ENCODE measurements around the gene DIAPH2.

DIAPH2 gene

GRCh38 chrX:97474933-97475332 is 790.3 kb downstream of the DIAPH2 start:
- TF ChIP-seq CREB5 (CRISPR knock-in tag; IDR thresholded peaks at IDR 0.05; ENCODE audit: low read depth) (no peak), CSRNP3 (CRISPR knock-in tag; IDR thresholded peaks at IDR 0.05) (no peak), ESRRG (CRISPR knock-in tag; IDR thresholded peaks at IDR 0.05) (no peak), ARNTL (CRISPR knock-in tag; IDR thresholded peaks at IDR 0.05; ENCODE audit: borderline replicate concordance, low read depth) (no peak), GLIS3 (CRISPR knock-in tag; IDR thresholded peaks at IDR 0.05) (no peak), SNAI2 (CRISPR knock-in tag; IDR thresholded peaks at IDR 0.05) (no peak), ISL1 (CRISPR knock-in tag; IDR thresholded peaks at IDR 0.05) (no peak), TCF4 (CRISPR knock-in tag; IDR thresholded peaks at IDR 0.05; ENCODE audit: borderline replicate concordance) (no peak), CSDC2 (CRISPR knock-in tag; IDR thresholded peaks at IDR 0.05) (no peak), OSR1 (CRISPR knock-in tag; IDR thresholded peaks at IDR 0.05) (no peak), RARB (CRISPR knock-in tag; IDR thresholded peaks at IDR 0.05) (no peak), TOX (CRISPR knock-in tag; IDR thresholded peaks at IDR 0.05; ENCODE audit: borderline replicate concordance) (no peak), ZFP30 (CRISPR knock-in tag; IDR thresholded peaks at IDR 0.05) (no peak)
- TF ChIP-seq, protein P1, sequence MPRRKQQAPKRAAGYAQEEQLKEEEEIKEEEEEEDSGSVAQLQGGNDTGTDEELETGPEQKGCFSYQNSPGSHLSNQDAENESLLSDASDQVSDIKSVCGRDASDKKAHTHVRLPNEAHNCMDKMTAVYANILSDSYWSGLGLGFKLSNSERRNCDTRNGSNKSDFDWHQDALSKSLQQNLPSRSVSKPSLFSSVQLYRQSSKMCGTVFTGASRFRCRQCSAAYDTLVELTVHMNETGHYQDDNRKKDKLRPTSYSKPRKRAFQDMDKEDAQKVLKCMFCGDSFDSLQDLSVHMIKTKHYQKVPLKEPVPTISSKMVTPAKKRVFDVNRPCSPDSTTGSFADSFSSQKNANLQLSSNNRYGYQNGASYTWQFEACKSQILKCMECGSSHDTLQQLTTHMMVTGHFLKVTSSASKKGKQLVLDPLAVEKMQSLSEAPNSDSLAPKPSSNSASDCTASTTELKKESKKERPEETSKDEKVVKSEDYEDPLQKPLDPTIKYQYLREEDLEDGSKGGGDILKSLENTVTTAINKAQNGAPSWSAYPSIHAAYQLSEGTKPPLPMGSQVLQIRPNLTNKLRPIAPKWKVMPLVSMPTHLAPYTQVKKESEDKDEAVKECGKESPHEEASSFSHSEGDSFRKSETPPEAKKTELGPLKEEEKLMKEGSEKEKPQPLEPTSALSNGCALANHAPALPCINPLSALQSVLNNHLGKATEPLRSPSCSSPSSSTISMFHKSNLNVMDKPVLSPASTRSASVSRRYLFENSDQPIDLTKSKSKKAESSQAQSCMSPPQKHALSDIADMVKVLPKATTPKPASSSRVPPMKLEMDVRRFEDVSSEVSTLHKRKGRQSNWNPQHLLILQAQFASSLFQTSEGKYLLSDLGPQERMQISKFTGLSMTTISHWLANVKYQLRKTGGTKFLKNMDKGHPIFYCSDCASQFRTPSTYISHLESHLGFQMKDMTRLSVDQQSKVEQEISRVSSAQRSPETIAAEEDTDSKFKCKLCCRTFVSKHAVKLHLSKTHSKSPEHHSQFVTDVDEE (CRISPR knock-in tag; IDR thresholded peaks at IDR 0.05), result no peak
- no peak for ATAC-seq

DNA sequence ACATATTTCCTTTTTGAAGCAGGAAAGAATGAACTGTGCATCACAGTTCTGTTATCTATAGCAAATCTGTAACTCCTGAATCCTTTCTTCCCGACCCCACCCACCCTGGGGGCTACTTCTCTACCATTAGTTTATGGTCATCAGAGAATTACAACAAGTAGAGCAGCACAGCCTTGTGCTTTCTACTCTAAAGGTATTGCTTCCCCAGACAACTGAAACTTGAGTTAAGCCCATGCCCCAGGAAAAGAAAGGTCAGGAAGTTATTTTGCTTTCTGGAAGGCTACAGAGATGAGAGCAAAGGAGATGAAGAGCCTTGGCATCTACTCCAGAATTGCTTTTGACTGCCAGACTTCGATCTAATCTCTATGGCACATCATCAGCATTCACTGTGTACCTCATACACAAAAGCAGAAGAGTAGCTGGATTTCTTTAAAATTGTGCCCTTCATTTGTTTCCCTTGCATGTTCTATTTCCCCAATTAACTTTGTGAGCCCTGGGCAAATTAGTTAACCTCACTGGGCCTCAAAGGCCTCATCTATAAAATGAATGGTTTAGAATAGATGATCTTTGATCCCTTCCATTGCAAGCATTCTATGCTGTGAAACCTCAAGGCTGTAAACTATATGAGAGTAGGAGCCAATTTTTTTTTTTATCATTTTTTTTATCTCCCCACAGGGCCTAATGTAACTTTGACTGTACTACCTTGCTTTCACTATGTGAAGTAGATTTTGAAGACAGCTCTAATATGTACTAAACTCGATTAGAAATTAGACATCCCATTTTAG is 794.7 kb downstream of the DIAPH2 start:
- ATAC-seq, result peak; percentile 46; the same call in 1 of the 3 replicates

More for the DNA sequence above, 794.7 kb downstream of the DIAPH2 start:
- TF ChIP-seq TCF4 (CRISPR knock-in tag; IDR thresholded peaks at IDR 0.05; ENCODE audit: borderline replicate concordance) (no peak), CSRNP3 (CRISPR knock-in tag; IDR thresholded peaks at IDR 0.05) (no peak), GLIS3 (CRISPR knock-in tag; IDR thresholded peaks at IDR 0.05) (no peak), CREB5 (CRISPR knock-in tag; IDR thresholded peaks at IDR 0.05; ENCODE audit: low read depth) (no peak), ISL1 (CRISPR knock-in tag; IDR thresholded peaks at IDR 0.05) (no peak), BACH2 (CRISPR knock-in tag; IDR thresholded peaks at IDR 0.05; ENCODE audit: borderline replicate concordance) (no peak), CSDC2 (CRISPR knock-in tag; IDR thresholded peaks at IDR 0.05) (no peak), POU6F1 (CRISPR knock-in tag; IDR thresholded peaks at IDR 0.05; ENCODE audit: borderline replicate concordance, low read depth) (no peak), SNAI2 (CRISPR knock-in tag; IDR thresholded peaks at IDR 0.05) (no peak), ZC3H10 (CRISPR knock-in tag; IDR thresholded peaks at IDR 0.05) (no peak), ZNF565 (CRISPR knock-in tag; conservative IDR thresholded peaks at IDR 0.05; ENCODE audit: low read depth) (no peak), ESRRG (CRISPR knock-in tag; IDR thresholded peaks at IDR 0.05) (no peak), TOX (CRISPR knock-in tag; IDR thresholded peaks at IDR 0.05; ENCODE audit: borderline replicate concordance) (no peak), ZNF8 (CRISPR knock-in tag; IDR thresholded peaks at IDR 0.05) (no peak), ZFP3 (CRISPR knock-in tag; IDR thresholded peaks at IDR 0.05) (no peak), ZNF70 (CRISPR knock-in tag; IDR thresholded peaks at IDR 0.05) (no peak), PPARA (CRISPR knock-in tag; IDR thresholded peaks at IDR 0.05; ENCODE audit: borderline replicate concordance) (no peak)
